ENCODE results near the gene WDR75. TPM values are rescaled to one million over a fixed set of nuclear protein-coding genes. Genes with fewer than 3 reads are reported as not detected.

Gene WDR75
- total and polyA plus RNA-seq, 2 of the 4 experiments (the other 2 are of a cell fraction) = 21.7 to 52.2 TPM

GRCh38 chr2:189406586-189407233 is 34.6 kb upstream of the WDR75 start:
- POLR2A ChIA-PET (ENCODE audit: unreplicated experiment) = interaction anchor here (0.6 to 0.8 kb wide), 3 partner anchors 11 to 227 kb away, joined by 3 to 4 read pairs (median 3); partner anchors contain the start of gene COL5A2
- H2BK5ac ChIP-seq (ENCODE audit: low read depth, low read length, poor library complexity, severe bottlenecking) = peak overlapping the region; percentile 97
- peak overlapping the region; percentile 80; the same call in 1 of the 2 replicates for H2AK5ac ChIP-seq (ENCODE audit: low read depth, low read length)
- H2AK9ac ChIP-seq (replicated peaks; ENCODE audit: low read depth, low read length, poor library complexity) = no peak overlapping the region
- H3K9me3 ChIP-seq (ENCODE audit: control insufficient read depth, insufficient read depth, low read length) = no peaks in the 10 kb centered on the region
- no peak for DNase-seq
- intact Hi-C loops (cut with micrococcal nuclease) = loop anchor here (1.0 kb wide), 1 partner anchor 59 kb away; no protein-coding TSS in a partner anchor
- ATAC-seq (ENCODE audit: low read depth) = no peak
- H4K20me1 ChIP-seq (ENCODE audit: insufficient read depth, low read length) = no peaks in the 10 kb centered on the region
- H2BK15ac ChIP-seq (ENCODE audit: low read depth, low read length) = peak overlapping the region; percentile 86; the same call in 1 of the 3 replicates
- in situ Hi-C loops (cut with MboI; ENCODE audit: low sequenced_read_pairs) = loop anchor here (10.0 to 25.0 kb wide), 2 partner anchors 112 to 1094 kb away; no protein-coding TSS in a partner anchor
- H3K36me3 ChIP-seq (ENCODE audit: control insufficient read depth, insufficient read depth, low read length) = no peaks in the 10 kb centered on the region
- H3K23ac ChIP-seq (ENCODE audit: low read depth, low read length) = peak overlapping the region; percentile 77; the same call in 1 of the 2 replicates
- H3K4ac ChIP-seq (ENCODE audit: low read depth, low read length) = peak overlapping the region; percentile 70; the same call in 1 of the 2 replicates
- peak overlapping the region; percentile 96 for H2BK120ac ChIP-seq (ENCODE audit: low read depth, low read length)
- no peak overlapping the region for H2AFZ ChIP-seq (replicated peaks; ENCODE audit: low read length, poor library complexity)
- peak; percentile 50; the same call in 1 of the 2 replicates for TF ChIP-seq CEBPB (IDR thresholded peaks at IDR 0.05; ENCODE audit: low read depth, low read length)
- no peak for TF ChIP-seq NFE2L2 (IDR thresholded peaks at IDR 0.05; ENCODE audit: low read depth, low read length)
- peak overlapping the region; percentile 81 for H4K91ac ChIP-seq (ENCODE audit: insufficient read depth, low read depth, low read length)
- H3K18ac ChIP-seq (ENCODE audit: low read depth, low read length) = peak overlapping the region; percentile 89
- BruUV-seq (replicated peaks) = no TSS peak
- H3K4me3 ChIP-seq (ENCODE audit: insufficient read depth, low read depth, low read length) = no peak overlapping the region
- peak overlapping the region; percentile 75; the same call in 1 of the 2 replicates for H3K56ac ChIP-seq (ENCODE audit: extremely low read depth, insufficient read depth, low read length)
- H3K27ac ChIP-seq (ENCODE audit: insufficient read depth, low read length) = peak overlapping the region; percentile 82; the same call in 1 of the 2 replicates
- dilution Hi-C loops (cut with HindIII; ENCODE audit: low sequenced_read_pairs, unreplicated experiment) = no loop called here
- H3K9ac ChIP-seq (ENCODE audit: low read depth, low read length) = no peak overlapping the region; the same call in 1 of the 2 replicates
- H4K5ac ChIP-seq (ENCODE audit: low read depth, low read length) = peak overlapping the region; percentile 83
- peaks cover 0 to 6% of the 10 kb centered on the region in 2 experiments; a peak in 1 of 4 replicates for H3K79me1 ChIP-seq (ENCODE audit: low read depth in 1 of 2, low read length in 2 of 2)
- H3K9me1 ChIP-seq (ENCODE audit: insufficient read depth, low read length) = no peaks in the 10 kb centered on the region
- no CpG with 5 or more reads among the region's 1 CpG for WGBS, 2 experiments (ENCODE audit: extremely low coverage in 2 of 2, insufficient read length in 1 of 2)
- CTCF ChIA-PET = no interaction called here
- peak overlapping the region; percentile 98 for H3K4me2 ChIP-seq (ENCODE audit: low read depth, low read length)
- H3K4me1 ChIP-seq (ENCODE audit: control insufficient read depth, insufficient read depth, low read length) = peaks cover 10% of the 10 kb centered on the region
- peak overlapping the region; percentile 98 for H2BK20ac ChIP-seq (ENCODE audit: low read depth, low read length)
- H3K14ac ChIP-seq (replicated peaks; ENCODE audit: low read depth, low read length) = peak overlapping the region; percentile 88; the same call in 1 of the 2 replicates
- H4K8ac ChIP-seq (ENCODE audit: low read depth in 2 of 2, low read length in 2 of 2) = peak overlapping the region; percentile 22 to 45; a peak in 3 of 4 replicates
- no peaks in the 10 kb centered on the region for H3K27me3 ChIP-seq (ENCODE audit: control insufficient read depth, insufficient read depth, low read length)

Data from IMR-90 (cell line).